Central memory CD8-positive, alpha-beta T cell (primary cell): ENCODE data around the gene PIGX.

Experiments used
- ATAC-seq: fragments of 150-1000 bp; cut with Tn5 transposase; replicated peaks from 2 replicates; pipeline ENCODE4 v1.10.0; 2022; ENCODE audit warnings: mild to moderate bottlenecking, moderate FRiP score, moderate number of reproducible peaks; ENCODE audit not compliant: poor library complexity, severe bottlenecking; ENCODE audit errors: extremely low read depth
- DNase-seq, 2 donors: peaks; one replicate each; pipeline ENCODE4 v3.0.0; 2021; ENCODE audit warnings: low spot score in 2 of 2
- H3K27ac Mint-ChIP-seq: one replicate; pipeline ENCODE4 v1.8.0; 2022; ENCODE audit warnings: low read depth, mild to moderate bottlenecking, moderate library complexity, mixed read lengths
- H3K27me3 Mint-ChIP-seq: one replicate; pipeline ENCODE4 v1.8.0; 2022; ENCODE audit warnings: mixed read lengths
- H3K36me3 Mint-ChIP-seq: one replicate; pipeline ENCODE4 v1.8.0; 2022; ENCODE audit warnings: mild to moderate bottlenecking, moderate library complexity, mixed read lengths; ENCODE audit not compliant: insufficient read depth
- H3K4me1 Mint-ChIP-seq: one replicate; pipeline ENCODE4 v1.8.0; 2022; ENCODE audit warnings: mixed read lengths
- H3K4me3 Mint-ChIP-seq: one replicate; pipeline ENCODE4 v1.8.0; 2022; ENCODE audit warnings: mild to moderate bottlenecking, moderate library complexity, mixed read lengths
- H3K9me3 Mint-ChIP-seq: one replicate; pipeline ENCODE4 v1.8.0; 2022; ENCODE audit warnings: mixed read lengths

PIGX gene

GRCh38 chr3:196689941-196690660 lies 22.1 kb upstream of the PIGX start:
- H3K27me3 Mint-ChIP-seq, result no peaks in the 10 kb centered on the region
- peaks cover 6% of the 10 kb centered on the region for H3K36me3 Mint-ChIP-seq
- DNase-seq (no peak), ATAC-seq (no peak)
- no peak overlapping the region for H3K4me3 Mint-ChIP-seq
- H3K4me1 Mint-ChIP-seq, result peaks cover 5% of the 10 kb centered on the region
- no peak overlapping the region for H3K27ac Mint-ChIP-seq
- no peaks in the 10 kb centered on the region for H3K9me3 Mint-ChIP-seq

GRCh38 chr3:196691386-196691785 lies 20.8 kb upstream of the PIGX start:
- ATAC-seq, result no peak
- peaks cover 14% of the 10 kb centered on the region for H3K36me3 Mint-ChIP-seq
- no peak overlapping the region for H3K4me3 Mint-ChIP-seq
- peaks cover 4% of the 10 kb centered on the region for H3K4me1 Mint-ChIP-seq
- no peaks in the 10 kb centered on the region for H3K27me3 Mint-ChIP-seq
- no peak overlapping the region for H3K27ac Mint-ChIP-seq
- DNase-seq, result no peak
- no peaks in the 10 kb centered on the region for H3K9me3 Mint-ChIP-seq

- Mint-ChIP-seq H3K27ac (peak overlapping the region; percentile 64), H3K9me3 (no peaks in the 10 kb centered on the region), H3K4me3 (no peak overlapping the region), H3K36me3 (peaks cover 14% of the 10 kb centered on the region), H3K27me3 (no peaks in the 10 kb centered on the region), H3K4me1 (peaks cover 4% of the 10 kb centered on the region)
- DNase-seq, result no peak
- peak; percentile 64 for ATAC-seq
Observed at GRCh38 chr3:196694202-196694638, 18.0 kb upstream of the PIGX start.

- no peak for DNase-seq
- ATAC-seq, result peak; percentile 57
- H3K4me3 Mint-ChIP-seq, result peak overlapping the region; percentile 18
- H3K4me1 Mint-ChIP-seq, result peaks cover 4% of the 10 kb centered on the region
- peak overlapping the region; percentile 92 for H3K27ac Mint-ChIP-seq
- H3K27me3 Mint-ChIP-seq, result no peaks in the 10 kb centered on the region
- H3K9me3 Mint-ChIP-seq, result no peaks in the 10 kb centered on the region
- peaks cover 14% of the 10 kb centered on the region for H3K36me3 Mint-ChIP-seq
Observed at GRCh38 chr3:196694941-196695848, 17.0 kb upstream of the PIGX start.

- H3K4me1 Mint-ChIP-seq, result peaks cover 4% of the 10 kb centered on the region
- no peak for DNase-seq
- H3K9me3 Mint-ChIP-seq, result no peaks in the 10 kb centered on the region
- peak overlapping the region; percentile 92 for H3K27ac Mint-ChIP-seq
- no peak for ATAC-seq
- peaks cover 14% of the 10 kb centered on the region for H3K36me3 Mint-ChIP-seq
- H3K27me3 Mint-ChIP-seq, result no peaks in the 10 kb centered on the region
- peak overlapping the region; percentile 18 for H3K4me3 Mint-ChIP-seq
Observed at GRCh38 chr3:196695849-196696226, 16.3 kb upstream of the PIGX start.

- H3K9me3 Mint-ChIP-seq, result no peaks in the 10 kb centered on the region
- H3K27me3 Mint-ChIP-seq, result no peaks in the 10 kb centered on the region
- ATAC-seq, result no peak
- no peak overlapping the region for H3K27ac Mint-ChIP-seq
- H3K36me3 Mint-ChIP-seq, result peaks cover 14% of the 10 kb centered on the region
- H3K4me1 Mint-ChIP-seq, result peaks cover 4% of the 10 kb centered on the region
- no peak overlapping the region for H3K4me3 Mint-ChIP-seq
- no peak for DNase-seq
Observed at GRCh38 chr3:196697270-196697669, 14.9 kb upstream of the PIGX start.

- H3K36me3 Mint-ChIP-seq, result peaks cover 10% of the 10 kb centered on the region
- ATAC-seq (no peak), DNase-seq (no peak)
- H3K4me3 Mint-ChIP-seq, result no peak overlapping the region
- H3K9me3 Mint-ChIP-seq, result no peaks in the 10 kb centered on the region
- peak overlapping the region; percentile 35 for H3K27ac Mint-ChIP-seq
- H3K27me3 Mint-ChIP-seq, result no peaks in the 10 kb centered on the region
- peaks cover 4% of the 10 kb centered on the region for H3K4me1 Mint-ChIP-seq
Observed at GRCh38 chr3:196699749-196700148, 12.4 kb upstream of the PIGX start.

GRCh38 chr3:196700801-196701200 lies 11.4 kb upstream of the PIGX start:
- peaks cover 1% of the 10 kb centered on the region for H3K36me3 Mint-ChIP-seq
- no peak overlapping the region for H3K4me3 Mint-ChIP-seq
- H3K27ac Mint-ChIP-seq, result no peak overlapping the region
- ATAC-seq (no peak), DNase-seq (no peak)
- H3K9me3 Mint-ChIP-seq, result no peaks in the 10 kb centered on the region
- H3K4me1 Mint-ChIP-seq, result no peaks in the 10 kb centered on the region
- no peaks in the 10 kb centered on the region for H3K27me3 Mint-ChIP-seq

GRCh38 chr3:196706327-196706726 lies 5.8 kb upstream of the PIGX start:
- H3K36me3 Mint-ChIP-seq, result peaks cover 2% of the 10 kb centered on the region
- H3K27ac Mint-ChIP-seq, result no peak overlapping the region
- H3K9me3 Mint-ChIP-seq, result no peaks in the 10 kb centered on the region
- no peak for ATAC-seq
- H3K4me1 Mint-ChIP-seq, result peaks cover 8% of the 10 kb centered on the region
- H3K4me3 Mint-ChIP-seq, result no peak overlapping the region
- H3K27me3 Mint-ChIP-seq, result no peaks in the 10 kb centered on the region
- no peak for DNase-seq

GRCh38 chr3:196706731-196707130 lies 5.4 kb upstream of the PIGX start:
- DNase-seq (no peak), ATAC-seq (no peak)
- no peaks in the 10 kb centered on the region for H3K9me3 Mint-ChIP-seq
- H3K27ac Mint-ChIP-seq, result no peak overlapping the region
- peaks cover 5% of the 10 kb centered on the region for H3K36me3 Mint-ChIP-seq
- H3K4me3 Mint-ChIP-seq, result no peak overlapping the region
- H3K4me1 Mint-ChIP-seq, result peaks cover 12% of the 10 kb centered on the region
- no peaks in the 10 kb centered on the region for H3K27me3 Mint-ChIP-seq

- no peak overlapping the region for H3K4me3 Mint-ChIP-seq
- no peak overlapping the region for H3K27ac Mint-ChIP-seq
- ATAC-seq, result no peak
- H3K9me3 Mint-ChIP-seq, result no peaks in the 10 kb centered on the region
- peaks cover 8% of the 10 kb centered on the region for H3K36me3 Mint-ChIP-seq
- H3K27me3 Mint-ChIP-seq, result no peaks in the 10 kb centered on the region
- H3K4me1 Mint-ChIP-seq, result peaks cover 14% of the 10 kb centered on the region
- no peak for DNase-seq
Observed at GRCh38 chr3:196707566-196707965, 4.6 kb upstream of the PIGX start.

GRCh38 chr3:196708467-196708866 lies 3.7 kb upstream of the PIGX start:
- Mint-ChIP-seq H3K4me1 (peaks cover 22% of the 10 kb centered on the region), H3K9me3 (no peaks in the 10 kb centered on the region), H3K4me3 (no peak overlapping the region), H3K27ac (no peak overlapping the region), H3K27me3 (no peaks in the 10 kb centered on the region), H3K36me3 (peaks cover 12% of the 10 kb centered on the region)
- ATAC-seq (no peak), DNase-seq (no peak)
